ENCODE data around the gene SGMS1.
"Not testable (repeated sequence)": the region's sequence is repeated elsewhere in the genome, so short reads cannot be mapped to it uniquely, and the experiment has no call there.

SGMS1 gene

GRCh38 chr10:50503661-50504320 lies 120.0 kb downstream of the SGMS1 start:
- no peak for DNase-seq (ENCODE audit: low spot score)

GRCh38 chr10:50503156-50503555 lies 120.6 kb downstream of the SGMS1 start:
- DNase-seq (ENCODE audit: low spot score), result not testable (repeated sequence)

More at GRCh38 chr10:50503661-50504320, 120.0 kb downstream of the SGMS1 start:
- TF ChIP-seq CTCF (IDR thresholded peaks at IDR 0.05; ENCODE audit: extremely low read depth, missing control alignments), result no peak

- no peak for TF ChIP-seq CTCF (IDR thresholded peaks at IDR 0.05; ENCODE audit: extremely low read depth, missing control alignments)
- peak; percentile 21 for DNase-seq (ENCODE audit: low spot score)
These were observed 121.8 kb downstream of the SGMS1 start for GRCh38 chr10:50501924-50502452.

DNA sequence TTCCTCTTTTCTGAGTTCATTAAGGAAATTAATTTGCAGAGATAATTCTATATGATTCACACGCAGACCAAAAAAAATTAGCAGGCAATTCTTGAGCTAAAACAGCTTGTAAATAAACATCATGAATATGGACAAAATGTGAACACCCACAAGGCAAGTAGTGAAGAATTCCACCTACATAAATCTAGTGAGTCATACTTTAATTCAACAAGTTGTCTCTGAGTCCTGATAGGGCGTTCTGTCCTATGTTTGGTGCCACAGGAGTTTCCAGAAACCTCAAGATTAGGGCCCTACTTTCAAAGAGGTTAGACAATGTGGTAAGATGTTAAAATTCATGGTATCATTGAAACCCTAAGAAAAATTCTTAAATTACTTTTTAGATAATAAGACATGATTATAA lies 122.3 kb downstream of the SGMS1 start:
- TF ChIP-seq CTCF (IDR thresholded peaks at IDR 0.05; ENCODE audit: extremely low read depth, missing control alignments), result no peak
- DNase-seq (ENCODE audit: low spot score), result no peak

DNA sequence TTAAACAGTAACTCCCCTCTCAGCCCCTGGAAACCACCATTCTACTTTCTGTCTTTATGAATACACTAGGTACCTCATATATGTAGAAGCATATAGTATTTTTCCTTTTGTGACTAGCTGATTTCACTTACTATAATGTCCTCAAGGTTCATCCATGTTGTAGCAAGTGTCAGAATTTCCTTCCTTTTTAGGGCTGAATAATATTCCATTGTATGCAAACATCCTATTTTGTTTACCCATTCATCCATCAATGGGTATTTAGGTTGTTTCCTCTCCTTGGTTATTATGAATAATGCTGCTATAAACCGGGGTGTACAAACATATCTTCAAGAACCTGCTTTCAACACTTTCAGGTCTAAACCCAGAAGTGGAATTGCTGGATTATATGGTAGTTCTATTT lies 125.3 kb downstream of the SGMS1 start:
- DNase-seq (ENCODE audit: low spot score), result no peak
- TF ChIP-seq CTCF (IDR thresholded peaks at IDR 0.05; ENCODE audit: extremely low read depth, missing control alignments), result no peak

- peak; percentile 49 for DNase-seq (ENCODE audit: low spot score)
- no peak for TF ChIP-seq CTCF (IDR thresholded peaks at IDR 0.05; ENCODE audit: extremely low read depth, missing control alignments)
These were observed 126.0 kb downstream of the SGMS1 start for GRCh38 chr10:50497758-50498157.

DNA sequence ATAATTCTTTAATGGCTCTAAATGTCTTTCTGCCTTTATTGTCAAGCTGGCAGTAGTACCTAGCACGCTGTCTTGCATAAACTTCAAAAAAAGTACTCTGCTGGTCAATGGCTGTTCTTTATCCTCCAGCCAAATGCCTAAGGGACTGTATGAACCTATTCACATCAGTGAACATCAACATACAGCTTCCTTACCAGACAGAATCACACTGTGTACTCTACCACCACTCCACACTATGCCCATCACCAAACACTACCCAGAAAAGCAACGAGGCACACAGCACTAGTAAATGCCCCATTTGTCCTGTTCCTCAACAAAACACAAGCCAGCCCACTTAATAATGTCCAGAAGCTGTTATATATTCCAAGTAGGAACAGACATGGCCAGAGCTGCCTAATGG lies 127.5 kb downstream of the SGMS1 start:
- no peak for DNase-seq (ENCODE audit: low spot score)

More for the DNA sequence above, 127.5 kb downstream of the SGMS1 start:
- no peak for TF ChIP-seq CTCF (IDR thresholded peaks at IDR 0.05; ENCODE audit: extremely low read depth, missing control alignments)

Measured in GM20000 (cell line).